Measurements from ENCODE around the gene CREM. TPM values are rescaled to one million over a fixed set of nuclear protein-coding genes. Genes with fewer than 3 reads are reported as not detected.

Gene CREM
- total RNA-seq, 1 experiment from 2014 or later: 24.7 TPM

GRCh38 chr10:35091994-35092790 lies 34.5 kb upstream of the CREM start:
- no peak overlapping the region for H3K27ac Mint-ChIP-seq (ENCODE audit: unreplicated experiment)
- peaks cover 3% of the 10 kb centered on the region; the same call in 1 of the 2 replicates for H3K9me3 ChIP-seq
- intact Hi-C loops (cut with micrococcal nuclease; ENCODE audit: unreplicated experiment): no loop called here
- no peak overlapping the region for H3K4me3 Mint-ChIP-seq (ENCODE audit: unreplicated experiment)
- ChIA-PET POLR2A (no interaction called here), CTCF (no interaction called here)
- H3K27me3 ChIP-seq (replicated peaks; ENCODE audit: control insufficient read depth, insufficient read depth, low read length): no peaks in the 10 kb centered on the region
- peaks cover 8% of the 10 kb centered on the region; the same call in 1 of the 2 replicates for H3K4me1 ChIP-seq
- peaks cover 20% of the 10 kb centered on the region for H3K4me1 Mint-ChIP-seq (ENCODE audit: low read depth, unreplicated experiment)
- no peak overlapping the region for H3K4me3 ChIP-seq (ENCODE audit: low read depth, low read length)
- no peaks in the 10 kb centered on the region for H3K36me3 ChIP-seq (ENCODE audit: control insufficient read depth, insufficient read depth, low read length)
- no peaks in the 10 kb centered on the region for H3K27me3 Mint-ChIP-seq (ENCODE audit: insufficient read depth, unreplicated experiment)
- no peak for DNase-seq
- TF ChIP-seq, protein P1, sequence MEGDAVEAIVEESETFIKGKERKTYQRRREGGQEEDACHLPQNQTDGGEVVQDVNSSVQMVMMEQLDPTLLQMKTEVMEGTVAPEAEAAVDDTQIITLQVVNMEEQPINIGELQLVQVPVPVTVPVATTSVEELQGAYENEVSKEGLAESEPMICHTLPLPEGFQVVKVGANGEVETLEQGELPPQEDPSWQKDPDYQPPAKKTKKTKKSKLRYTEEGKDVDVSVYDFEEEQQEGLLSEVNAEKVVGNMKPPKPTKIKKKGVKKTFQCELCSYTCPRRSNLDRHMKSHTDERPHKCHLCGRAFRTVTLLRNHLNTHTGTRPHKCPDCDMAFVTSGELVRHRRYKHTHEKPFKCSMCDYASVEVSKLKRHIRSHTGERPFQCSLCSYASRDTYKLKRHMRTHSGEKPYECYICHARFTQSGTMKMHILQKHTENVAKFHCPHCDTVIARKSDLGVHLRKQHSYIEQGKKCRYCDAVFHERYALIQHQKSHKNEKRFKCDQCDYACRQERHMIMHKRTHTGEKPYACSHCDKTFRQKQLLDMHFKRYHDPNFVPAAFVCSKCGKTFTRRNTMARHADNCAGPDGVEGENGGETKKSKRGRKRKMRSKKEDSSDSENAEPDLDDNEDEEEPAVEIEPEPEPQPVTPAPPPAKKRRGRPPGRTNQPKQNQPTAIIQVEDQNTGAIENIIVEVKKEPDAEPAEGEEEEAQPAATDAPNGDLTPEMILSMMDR (IDR thresholded peaks at IDR 0.05; ENCODE audit: insufficient read depth in 1 of 2, low read depth in 1 of 2, low read length in 1 of 2, severe bottlenecking in 1 of 2, unreplicated experiment in 1 of 2): no peak
- H3K9me3 Mint-ChIP-seq (ENCODE audit: unreplicated experiment): no peaks in the 10 kb centered on the region
- BruUV-seq (replicated peaks): no TSS peak
- peaks cover 11% of the 10 kb centered on the region for H3K36me3 Mint-ChIP-seq (ENCODE audit: insufficient read depth, unreplicated experiment)

GRCh38 chr10:35092851-35093250 lies 33.8 kb upstream of the CREM start:
- no peak for DNase-seq
- no TSS peak for BruUV-seq (replicated peaks)
- no peaks in the 10 kb centered on the region for H3K27me3 Mint-ChIP-seq (ENCODE audit: insufficient read depth, unreplicated experiment)
- CTCF ChIA-PET: no interaction called here
- POLR2A ChIA-PET: no interaction called here
- Histone ChIP-seq H3K27me3 (replicated peaks; ENCODE audit: control insufficient read depth, insufficient read depth, low read length) (no peaks in the 10 kb centered on the region), H3K36me3 (ENCODE audit: control insufficient read depth, insufficient read depth, low read length) (no peaks in the 10 kb centered on the region), H3K4me3 (ENCODE audit: low read depth, low read length) (no peak overlapping the region), H3K4me1 (peaks cover 8% of the 10 kb centered on the region; the same call in 1 of the 2 replicates), H3K9me3 (peaks cover 3% of the 10 kb centered on the region; the same call in 1 of the 2 replicates)
- H3K4me3 Mint-ChIP-seq (ENCODE audit: unreplicated experiment): no peak overlapping the region
- TF ChIP-seq, protein P1 (IDR thresholded peaks at IDR 0.05; ENCODE audit: insufficient read depth in 1 of 2, low read depth in 1 of 2, low read length in 1 of 2, severe bottlenecking in 1 of 2, unreplicated experiment in 1 of 2): no peak
- intact Hi-C loops (cut with micrococcal nuclease; ENCODE audit: unreplicated experiment): no loop called here
- peaks cover 20% of the 10 kb centered on the region for H3K4me1 Mint-ChIP-seq (ENCODE audit: low read depth, unreplicated experiment)
- H3K27ac Mint-ChIP-seq (ENCODE audit: unreplicated experiment): no peak overlapping the region
- H3K36me3 Mint-ChIP-seq (ENCODE audit: insufficient read depth, unreplicated experiment): peaks cover 11% of the 10 kb centered on the region
- no peaks in the 10 kb centered on the region for H3K9me3 Mint-ChIP-seq (ENCODE audit: unreplicated experiment)

DNA sequence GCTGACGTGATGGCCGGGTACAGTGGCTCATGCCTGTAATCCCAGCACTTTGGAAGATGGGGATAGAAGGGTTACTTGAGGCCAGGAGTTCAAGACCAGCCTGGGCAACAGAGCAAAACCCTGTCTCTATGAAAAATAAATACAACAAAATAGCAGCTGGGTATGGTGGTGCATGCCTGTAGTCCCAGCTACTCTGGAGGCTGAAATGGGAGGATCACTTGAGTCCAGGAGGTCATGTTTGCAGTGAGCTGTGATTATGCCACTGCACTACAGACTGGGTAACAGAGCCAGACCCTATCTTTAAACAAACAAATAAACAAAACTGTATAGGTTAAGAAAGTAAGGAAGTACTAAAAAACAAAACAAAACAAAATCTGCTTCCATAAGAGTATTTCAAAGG lies 30.3 kb upstream of the CREM start:
- peaks cover 8% of the 10 kb centered on the region for H3K9me3 Mint-ChIP-seq (ENCODE audit: unreplicated experiment)
- H3K4me3 Mint-ChIP-seq (ENCODE audit: unreplicated experiment): no peak overlapping the region
- DNase-seq: no peak
- H3K27me3 Mint-ChIP-seq (ENCODE audit: insufficient read depth, unreplicated experiment): peaks cover 8% of the 10 kb centered on the region
- TF ChIP-seq, protein P1 (IDR thresholded peaks at IDR 0.05; ENCODE audit: insufficient read depth in 1 of 2, low read depth in 1 of 2, low read length in 1 of 2, severe bottlenecking in 1 of 2, unreplicated experiment in 1 of 2): no peak
- ChIA-PET CTCF (interaction anchor here (0.8 kb wide), 1 partner anchor 30 kb away, joined by 4 read pairs; the partner anchor contains the start of gene CREM), POLR2A (no interaction called here)
- H3K36me3 Mint-ChIP-seq (ENCODE audit: insufficient read depth, unreplicated experiment): no peaks in the 10 kb centered on the region
- BruUV-seq (replicated peaks): no TSS peak
- Histone ChIP-seq H3K36me3 (ENCODE audit: control insufficient read depth, insufficient read depth, low read length) (no peaks in the 10 kb centered on the region), H3K4me3 (ENCODE audit: low read depth, low read length) (no peak overlapping the region), H3K4me1 (peaks cover 8% of the 10 kb centered on the region; the same call in 1 of the 2 replicates), H3K27me3 (replicated peaks; ENCODE audit: control insufficient read depth, insufficient read depth, low read length) (no peaks in the 10 kb centered on the region), H3K9me3 (peaks cover 3% of the 10 kb centered on the region; the same call in 1 of the 2 replicates)
- H3K27ac Mint-ChIP-seq (ENCODE audit: unreplicated experiment): no peak overlapping the region
- peaks cover 15% of the 10 kb centered on the region for H3K4me1 Mint-ChIP-seq (ENCODE audit: low read depth, unreplicated experiment)
- intact Hi-C loops (cut with micrococcal nuclease; ENCODE audit: unreplicated experiment): no loop called here

Data from Caco-2 (cell line).